HG03565 (cell line): Measurements from ENCODE around the gene DYNC1I1.

ENCODE experiments used
- ATAC-seq: cut with Tn5 transposase; IDR thresholded peaks from one replicate; pipeline ENCODE4 v1.9.1; 2021; ENCODE audit warnings: mild to moderate bottlenecking, moderate library complexity; ENCODE audit not compliant: unreplicated experiment

The DYNC1I1 gene

DNA sequence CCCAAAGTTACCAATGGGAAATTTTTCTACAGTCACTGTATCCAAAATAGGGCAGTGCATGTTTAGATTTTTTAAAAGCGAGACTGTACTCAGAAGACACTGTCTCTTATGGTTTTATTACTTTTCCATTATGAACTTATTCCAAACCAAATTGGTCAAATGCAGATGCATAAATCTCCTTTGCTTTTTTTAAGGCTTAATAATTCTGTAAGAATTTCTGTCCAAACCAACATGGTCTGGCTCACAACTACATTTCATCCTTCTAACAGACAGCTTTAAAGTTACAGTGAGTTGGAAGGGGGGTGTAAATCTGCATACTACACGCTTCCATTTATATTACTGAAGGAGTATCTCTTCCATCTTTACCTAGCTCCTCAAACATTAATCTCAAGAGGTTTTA lies 350.4 kb downstream of the DYNC1I1 start:
- no peak for ATAC-seq

- ATAC-seq, result no peak
Measured at GRCh38 chr7:96126382-96126781, 354.0 kb downstream of the DYNC1I1 start.

- no peak for ATAC-seq
Measured at GRCh38 chr7:96127746-96128145, 355.4 kb downstream of the DYNC1I1 start.

GRCh38 chr7:96131525-96131924 lies 359.2 kb downstream of the DYNC1I1 start:
- no peak for ATAC-seq

- ATAC-seq, result no peak
Measured at GRCh38 chr7:96135241-96135640, 362.9 kb downstream of the DYNC1I1 start.

DNA sequence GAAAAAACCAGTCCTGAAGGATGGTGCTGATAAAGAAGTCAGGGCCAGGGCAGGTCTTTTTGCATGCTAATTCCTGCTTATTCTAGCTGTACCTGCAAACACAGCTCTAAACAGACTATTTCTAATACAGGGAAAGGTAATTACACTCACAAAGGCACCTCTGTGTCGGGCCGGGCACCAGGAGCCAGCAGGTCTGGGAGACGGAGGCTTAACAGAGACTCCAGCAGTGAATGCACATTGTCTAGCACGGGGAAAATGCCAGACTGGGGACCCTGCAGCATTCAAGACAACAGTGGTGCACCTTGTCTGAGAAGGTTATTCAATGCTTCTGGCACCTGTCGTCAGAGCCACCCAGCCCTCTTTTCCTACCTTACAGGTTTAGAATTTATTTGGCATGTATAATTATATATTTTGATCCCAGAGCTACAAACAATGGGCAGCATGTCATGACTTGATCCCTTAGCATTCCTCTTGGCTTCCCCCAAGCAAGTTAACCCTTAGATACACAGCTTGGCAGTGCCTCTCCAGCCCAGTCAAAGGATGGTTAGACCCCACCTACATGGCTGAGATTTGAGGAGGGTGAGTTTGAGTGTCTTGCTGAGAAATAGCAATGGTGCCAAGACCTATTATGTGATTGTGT lies 364.4 kb downstream of the DYNC1I1 start:
- ATAC-seq, result no peak

DNA sequence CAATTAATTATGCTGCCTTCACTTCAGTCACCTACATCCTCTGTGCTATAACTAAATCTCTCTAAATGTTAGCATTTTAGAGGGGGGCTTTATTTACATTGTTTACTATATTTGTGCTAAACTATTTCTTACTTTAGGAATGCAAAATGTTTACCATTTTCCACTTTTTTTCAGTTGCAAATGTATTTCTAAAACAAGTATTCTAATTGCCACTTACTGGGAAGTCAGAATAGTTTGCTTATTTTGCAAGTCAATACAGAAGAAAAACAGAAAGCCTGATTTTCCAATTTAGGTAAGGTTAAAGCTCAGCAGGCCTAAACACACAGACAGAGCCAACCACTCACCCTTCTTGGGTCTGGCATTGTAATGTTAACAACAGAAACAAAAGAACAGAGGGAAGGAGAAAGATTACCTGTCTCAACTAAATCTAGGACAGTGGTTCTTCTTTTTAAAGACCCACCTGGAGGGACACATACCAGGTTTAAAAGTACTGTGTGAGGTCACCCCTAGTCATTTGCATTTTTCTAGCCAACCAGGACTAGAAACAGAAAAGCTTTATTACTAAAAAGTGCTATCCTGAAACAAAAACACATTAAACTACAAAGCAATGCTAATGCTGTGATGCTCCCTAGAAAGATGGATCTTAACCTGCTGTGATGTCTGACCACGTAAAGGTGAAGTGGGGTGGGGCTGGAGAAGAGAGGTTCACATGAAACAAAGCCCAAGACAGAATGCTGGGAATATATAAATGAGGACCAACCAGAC lies 371.3 kb downstream of the DYNC1I1 start:
- ATAC-seq, result no peak

DNA sequence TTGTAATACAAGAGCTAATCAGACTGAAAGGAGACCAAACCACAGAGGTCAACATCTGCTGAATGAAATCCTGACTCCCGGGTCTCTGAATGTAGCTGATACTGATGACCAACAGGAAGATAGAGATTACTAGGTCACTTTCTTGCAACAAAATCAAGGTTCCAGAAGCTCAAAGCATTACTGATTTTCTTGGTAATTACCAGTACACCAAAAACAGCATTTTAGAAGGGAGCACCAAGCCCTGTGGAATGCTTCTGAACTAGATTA lies 371.8 kb downstream of the DYNC1I1 start:
- ATAC-seq, result no peak
